HG02588 (cell line): ENCODE measurements around the gene TPRX2.
"Not testable (repeated sequence)": the region's sequence is repeated elsewhere in the genome, so short reads cannot be mapped to it uniquely, and the experiment has no call there.

ENCODE experiments used
- ATAC-seq: cut with Tn5 transposase; IDR thresholded peaks from one replicate; pipeline ENCODE4 v1.9.1; 2021; ENCODE audit warnings: mild to moderate bottlenecking, moderate library complexity; ENCODE audit not compliant: unreplicated experiment

Gene TPRX2

GRCh38 chr19:47860602-47861297 lies 1.7 kb downstream of the TPRX2 start:
- no peak for ATAC-seq

DNA sequence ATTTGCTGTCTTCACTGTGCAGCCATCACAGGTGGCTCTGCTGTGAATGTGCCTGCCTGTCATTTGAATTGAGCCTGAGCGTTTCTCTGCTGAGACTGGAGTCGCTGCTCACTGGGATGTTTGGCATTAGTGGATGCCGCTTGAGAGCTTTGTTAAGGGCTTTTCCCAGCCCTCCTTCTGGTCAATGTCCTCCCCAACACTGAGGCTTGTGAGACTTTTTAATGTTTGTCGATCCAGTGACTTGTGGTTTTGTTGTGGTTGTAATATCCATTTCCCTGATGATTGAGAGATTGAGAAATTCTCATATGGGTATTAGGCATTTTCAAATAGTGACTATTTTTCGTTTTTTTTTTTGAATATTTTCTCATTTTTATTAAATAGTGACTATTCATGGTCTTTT lies 2.6 kb downstream of the TPRX2 start:
- no peak for ATAC-seq

DNA sequence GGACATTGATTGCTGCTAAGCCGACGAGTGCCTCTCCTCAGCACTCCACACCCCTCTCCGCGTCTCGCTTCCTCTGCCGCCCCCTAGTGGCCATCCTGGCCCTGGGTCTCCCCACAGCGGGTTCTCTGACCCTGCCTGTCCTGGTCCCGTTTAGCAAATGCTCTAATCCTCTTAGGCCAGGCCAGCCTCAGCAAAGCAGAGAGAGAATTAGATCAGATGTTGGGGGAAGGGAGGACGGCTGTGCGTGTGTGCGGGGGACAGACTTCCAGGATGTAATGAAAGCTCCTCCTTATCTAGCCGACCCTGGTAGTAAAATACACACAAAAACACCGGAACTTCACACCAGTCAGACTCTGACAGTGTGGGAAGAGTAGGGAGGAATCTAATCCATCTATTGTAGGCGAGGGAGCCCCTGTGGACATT lies 4.5 kb downstream of the TPRX2 start:
- no peak for ATAC-seq

GRCh38 chr19:47865166-47865565 lies 6.1 kb downstream of the TPRX2 start:
- ATAC-seq, result no peak

GRCh38 chr19:47878906-47879305 lies 19.9 kb downstream of the TPRX2 start:
- no peak for ATAC-seq

DNA sequence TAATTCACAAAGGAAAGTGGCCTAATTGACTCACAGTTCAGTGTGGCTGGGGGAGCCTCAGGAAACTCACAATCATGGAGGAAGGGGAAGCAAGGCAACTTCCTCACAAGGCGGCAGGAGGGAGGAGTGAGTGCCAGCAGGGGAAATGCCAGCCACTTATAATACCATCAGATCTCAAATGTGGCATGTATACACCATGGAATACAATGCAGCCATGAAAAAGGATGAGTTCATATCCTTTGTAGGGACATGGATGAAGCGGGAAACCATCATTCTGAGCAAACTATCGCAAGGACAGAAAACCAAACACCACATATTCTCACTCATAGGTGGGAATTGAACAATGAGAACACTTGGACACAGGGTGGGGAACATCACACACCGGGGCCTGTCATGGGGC lies 20.4 kb downstream of the TPRX2 start:
- ATAC-seq, result not testable (repeated sequence)

DNA sequence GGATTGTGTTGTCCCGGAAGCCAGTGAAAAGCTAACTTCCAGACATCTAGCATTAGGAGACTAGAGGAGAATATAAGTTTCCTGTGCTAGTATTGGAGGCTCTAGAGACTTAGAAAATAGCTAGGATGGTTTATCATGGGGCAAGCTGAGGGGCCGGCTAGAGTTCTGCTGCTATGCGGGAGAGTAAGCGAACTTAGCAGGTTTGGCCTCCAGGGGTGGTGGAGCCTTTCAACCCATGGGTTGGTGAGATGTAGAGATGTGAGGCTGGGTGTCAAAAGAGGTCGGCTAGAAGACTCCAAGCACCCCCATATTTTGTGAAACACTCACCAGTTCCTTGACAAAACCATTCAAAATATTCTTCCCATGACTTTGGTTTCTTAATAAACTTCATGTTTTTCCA lies 22.7 kb downstream of the TPRX2 start:
- no peak for ATAC-seq

DNA sequence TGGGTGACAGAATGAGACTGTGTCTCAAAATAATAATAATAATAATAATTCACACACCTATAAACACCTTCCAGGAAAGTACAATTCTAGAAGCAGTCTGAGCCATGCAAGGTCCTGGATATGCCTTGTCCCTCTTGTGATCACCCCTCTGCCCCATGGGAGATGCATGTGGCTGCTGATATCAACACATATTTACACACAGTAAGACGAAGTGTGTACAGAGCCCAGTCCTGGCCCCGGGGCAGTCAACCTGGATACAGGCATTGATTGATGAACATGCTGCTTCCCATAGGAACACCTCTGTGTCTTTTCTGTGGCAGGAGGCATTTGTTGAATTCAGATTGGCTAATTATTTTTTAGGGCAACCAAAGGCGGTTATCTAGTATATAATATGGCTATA lies 23.9 kb downstream of the TPRX2 start:
- ATAC-seq, result no peak

GRCh38 chr19:47885067-47885463 lies 26.0 kb downstream of the TPRX2 start:
- no peak for ATAC-seq

- ATAC-seq, result no peak
Measured at GRCh38 chr19:47886010-47886559, 27.1 kb downstream of the TPRX2 start, which contains the start of gene SULT2A1. Gene SULT2A1, minus strand, starts transcription at chr19:47886315. Its CDS starts 58 bp downstream, at chr19:47886257.

DNA sequence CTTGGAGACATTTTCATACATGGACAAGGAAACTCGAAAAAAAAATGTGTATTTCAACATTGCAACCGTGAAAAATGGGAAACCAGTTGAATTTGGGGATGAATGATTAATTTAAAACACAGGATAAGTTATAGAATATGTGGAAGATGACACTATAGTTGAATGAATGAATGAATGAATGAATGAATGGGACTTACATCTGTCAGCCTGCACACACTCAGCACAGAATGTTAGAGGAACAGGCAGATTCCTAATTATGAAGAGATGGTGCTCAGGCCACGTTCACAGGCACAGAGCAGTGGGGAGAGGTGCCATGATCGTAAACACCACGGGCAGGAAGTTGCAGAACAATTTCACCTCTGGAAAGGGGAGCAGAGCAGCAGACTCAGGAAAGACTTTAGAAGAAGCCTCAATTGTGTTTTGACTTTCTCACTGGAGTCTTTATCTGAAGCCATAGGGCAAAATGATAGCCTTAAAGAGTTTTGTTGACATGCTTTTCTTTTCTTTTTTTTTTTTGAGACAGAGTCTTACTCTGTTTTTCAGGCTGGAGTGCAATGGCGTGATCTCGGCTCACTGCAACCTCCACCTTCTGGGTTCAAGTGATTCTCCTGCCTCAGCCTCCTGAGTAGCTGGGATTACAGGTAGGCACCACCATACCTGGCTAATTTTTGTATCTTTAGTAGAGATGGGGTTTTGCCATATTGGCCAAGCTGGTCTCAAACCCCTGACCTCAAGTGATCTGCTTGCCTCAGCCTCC lies 32.0 kb downstream of the TPRX2 start:
- no peak for ATAC-seq

GRCh38 chr19:47891622-47891922 lies 32.5 kb downstream of the TPRX2 start:
- no peak for ATAC-seq

- no peak for ATAC-seq
Measured at GRCh38 chr19:47891923-47892666, 33.1 kb downstream of the TPRX2 start.

DNA sequence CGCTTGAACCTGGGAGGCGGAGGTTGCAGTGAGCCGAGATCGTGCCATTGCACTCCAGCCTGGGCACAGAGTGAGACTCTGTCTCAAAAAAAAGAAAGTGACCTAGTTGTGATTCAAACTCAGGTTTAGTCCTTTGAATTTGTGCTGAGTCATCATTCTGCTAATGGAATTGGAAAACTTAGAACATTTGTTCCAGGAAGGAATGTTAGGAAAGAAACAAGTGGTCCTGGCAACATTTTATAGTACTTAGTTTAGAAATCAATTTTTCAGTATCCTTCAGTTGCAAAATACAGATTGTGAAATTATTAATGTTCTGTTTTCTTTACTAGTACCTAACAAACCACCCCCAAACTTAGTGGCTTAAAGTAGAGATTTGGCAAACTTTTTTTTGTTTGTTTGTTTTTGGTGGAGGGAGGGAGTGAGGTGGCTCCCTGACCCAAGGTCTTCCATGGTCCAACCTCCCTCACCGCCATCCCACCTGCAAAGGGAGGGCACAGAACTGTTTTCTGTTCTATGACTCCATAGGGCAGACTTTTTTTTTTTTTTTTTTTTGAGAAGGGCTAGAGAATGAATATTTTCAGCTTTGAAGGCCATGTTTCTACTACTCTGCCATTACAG lies 36.2 kb downstream of the TPRX2 start:
- no peak for ATAC-seq

DNA sequence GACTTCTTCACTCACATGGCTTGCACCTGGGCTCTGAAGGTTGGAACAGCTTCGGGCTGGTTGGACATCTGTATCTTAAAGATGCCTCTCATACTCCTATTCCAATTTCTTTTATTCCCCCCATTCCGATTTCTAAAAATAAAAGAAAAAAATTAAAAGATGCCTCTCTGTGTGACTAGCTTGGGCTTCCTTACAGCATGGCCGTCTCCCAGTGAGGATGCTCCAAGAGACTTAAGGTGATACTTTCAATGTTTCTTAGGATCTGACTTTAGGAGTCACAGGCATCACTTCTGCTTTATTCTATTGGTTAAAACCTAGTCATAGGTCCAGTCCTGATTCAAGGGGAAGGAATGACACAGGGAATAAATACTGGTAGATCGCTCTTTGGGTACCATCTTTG lies 37.0 kb downstream of the TPRX2 start:
- ATAC-seq, result no peak

DNA sequence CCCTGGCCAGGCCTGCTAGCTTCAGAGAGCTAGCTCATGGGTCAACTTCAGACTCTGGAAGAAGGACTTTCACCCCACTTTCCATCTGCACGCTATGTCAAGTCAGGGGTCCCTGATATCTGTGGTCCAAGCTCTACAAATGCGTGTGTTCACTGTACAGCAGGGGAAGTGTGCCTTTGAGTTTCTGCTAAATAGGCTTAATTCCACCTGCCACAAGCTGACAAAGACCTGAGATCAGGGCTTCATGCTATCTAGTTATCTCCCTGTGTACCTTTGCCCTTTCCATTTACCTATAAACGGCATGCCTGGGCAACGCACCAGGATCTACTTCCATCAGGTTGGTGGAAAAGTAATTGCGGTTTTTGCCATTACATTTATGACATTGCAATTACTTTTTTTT lies 37.7 kb downstream of the TPRX2 start:
- no peak for ATAC-seq

GRCh38 chr19:47897861-47898260 lies 38.8 kb downstream of the TPRX2 start:
- no peak for ATAC-seq

- no peak for ATAC-seq
Measured at GRCh38 chr19:47899335-47899734, 40.3 kb downstream of the TPRX2 start.

- ATAC-seq, result no peak
Measured at GRCh38 chr19:47901370-47901769, 42.3 kb downstream of the TPRX2 start.

GRCh38 chr19:47909350-47909749 lies 50.3 kb downstream of the TPRX2 start:
- not testable (repeated sequence) for ATAC-seq

- ATAC-seq, result not testable (repeated sequence)
Measured at GRCh38 chr19:47910191-47910590, 51.2 kb downstream of the TPRX2 start.
